Trophoblast cell (in vitro differentiated cells and primary cell): ENCODE measurements around the gene CHURC1.

ENCODE experiments used
- DNase-seq, 2 donors: peaks; one replicate each; pipeline ENCODE4 v3.0.0-alpha.2; 2016
- H2AFZ ChIP-seq: 2 replicates; pipeline ENCODE4 v1.6.1; 2013; ENCODE audit warnings: low read length, moderate library complexity, mild to moderate bottlenecking; ENCODE audit not compliant: insufficient read depth, poor library complexity
- H2AK5ac ChIP-seq: 2 replicates; pipeline ENCODE4 v1.6.1; 2013; ENCODE audit warnings: mild to moderate bottlenecking, low read length
- H2BK120ac ChIP-seq: 2 replicates; pipeline ENCODE4 v1.6.1; 2013; ENCODE audit warnings: low read length, mild to moderate bottlenecking, moderate library complexity; ENCODE audit not compliant: insufficient read depth, poor library complexity
- H2BK12ac ChIP-seq: 2 replicates; pipeline ENCODE4 v1.6.1; 2013; ENCODE audit warnings: mild to moderate bottlenecking, low read length, moderate library complexity
- H2BK5ac ChIP-seq: 2 replicates; pipeline ENCODE4 v1.6.1; 2013; ENCODE audit warnings: low read length, low read depth, moderate library complexity, mild to moderate bottlenecking; ENCODE audit not compliant: poor library complexity
- H3K14ac ChIP-seq: 2 replicates; pipeline ENCODE4 v1.6.1; 2013; ENCODE audit warnings: mild to moderate bottlenecking, low read length
- H3K18ac ChIP-seq: 2 replicates; pipeline ENCODE4 v1.6.1; 2013; ENCODE audit warnings: mild to moderate bottlenecking, low read length
- H3K23ac ChIP-seq: 2 replicates; pipeline ENCODE4 v1.6.1; 2013; ENCODE audit warnings: low read length
- H3K27ac ChIP-seq: 2 replicates; pipeline ENCODE4 v1.5.1; 2013; ENCODE audit warnings: low read depth, mild to moderate bottlenecking, inconsistent platforms, low read length, moderate library complexity
- H3K27me3 ChIP-seq: 2 replicates; pipeline ENCODE4 v1.6.1; 2013; ENCODE audit warnings: inconsistent platforms, mild to moderate bottlenecking, low read length, moderate library complexity; ENCODE audit not compliant: insufficient read depth
- H3K36me3 ChIP-seq, 2 experiments: 1 replicate in 1 of 2; 2 replicates in 1 of 2; pipeline ENCODE4 v1.6.1; 2013; ENCODE audit warnings: low read length in 2 of 2, mild to moderate bottlenecking in 2 of 2, moderate library complexity in 1 of 2; ENCODE audit not compliant: insufficient read depth in 2 of 2, control insufficient read depth in 1 of 2
- H3K4ac ChIP-seq: 2 replicates; pipeline ENCODE4 v1.6.1; 2013; ENCODE audit warnings: low read depth, mild to moderate bottlenecking, low read length, moderate library complexity
- H3K4me1 ChIP-seq, 2 experiments: 1 replicate in 1 of 2; 2 replicates in 1 of 2; pipeline ENCODE4 v1.6.1; 2013; ENCODE audit warnings: low read length in 2 of 2, mild to moderate bottlenecking in 2 of 2, moderate library complexity in 1 of 2; ENCODE audit not compliant: insufficient read depth in 2 of 2, control insufficient read depth in 1 of 2
- H3K4me2 ChIP-seq: 2 replicates; pipeline ENCODE4 v1.6.1; 2013; ENCODE audit warnings: inconsistent platforms, mild to moderate bottlenecking, low read length, moderate library complexity
- H3K4me3 ChIP-seq: 2 replicates; pipeline ENCODE4 v1.5.1; 2013; ENCODE audit warnings: mild to moderate bottlenecking, low read depth, low read length, inconsistent platforms
- H3K79me1 ChIP-seq: one replicate; pipeline ENCODE4 v1.6.1; 2013; ENCODE audit warnings: low read length
- H3K79me2 ChIP-seq: 2 replicates; pipeline ENCODE4 v1.6.1; 2013; ENCODE audit warnings: low read length, mild to moderate bottlenecking; ENCODE audit not compliant: control insufficient read depth, insufficient read depth, poor library complexity
- H3K9ac ChIP-seq: 2 replicates; pipeline ENCODE4 v1.6.1; 2013; ENCODE audit warnings: mild to moderate bottlenecking, low read length
- H3K9me3 ChIP-seq: 2 replicates; pipeline ENCODE4 v1.6.1; 2013; ENCODE audit warnings: low read depth, mild to moderate bottlenecking, control low read depth, inconsistent platforms, low read length; ENCODE audit not compliant: insufficient read depth
- H4K12ac ChIP-seq: 2 replicates; pipeline ENCODE4 v1.6.1; 2013; ENCODE audit warnings: low read depth, mild to moderate bottlenecking, low read length, moderate library complexity
- H4K8ac ChIP-seq: 2 replicates; pipeline ENCODE4 v1.6.1; 2013; ENCODE audit warnings: low read depth, mild to moderate bottlenecking, low read length, moderate library complexity
- H4K91ac ChIP-seq: one replicate; pipeline ENCODE4 v1.6.1; 2013; ENCODE audit warnings: low read depth, mild to moderate bottlenecking, low read length, moderate library complexity
- WGBS: extraction: QIAGEN DNeasy Blood & Tissue Kit; methylation state at CpG from one replicate; pipeline ENCODE4 v1.1.7; 2013; ENCODE audit warnings: missing lambda C conversion rate; ENCODE audit not compliant: insufficient read length, insufficient coverage; ENCODE audit errors: extremely low coverage; 5-methylcytosine and 5-hydroxymethylcytosine counted together

CHURC1 gene

GRCh38 chr14:64879635-64880220 is 34.5 kb upstream of the CHURC1 start, which contains the start of gene SPTB:
Gene SPTB, minus strand, starts transcription at chr14:64879907. Its CDS starts 56,813 bp downstream, at chr14:64823094.
- Histone ChIP-seq H3K18ac (no peak within 1 kb of the TSS), H3K27ac (no peak within 1 kb of the TSS), H4K12ac (no peak within 1 kb of the TSS), H2BK12ac (no peak within 1 kb of the TSS), H2AFZ (peak within 1 kb of the TSS; percentile 4), H3K4me3 (peak within 1 kb of the TSS; percentile 61), H3K23ac (no peak within 1 kb of the TSS), H3K36me3 (no peaks in the 10 kb centered on the region), H3K4ac (no peak within 1 kb of the TSS), H3K14ac (no peak within 1 kb of the TSS), H3K9ac (no peak within 1 kb of the TSS), H2BK5ac (no peak within 1 kb of the TSS), H3K27me3 (peaks cover 23% of the 10 kb centered on the region), H3K79me1 (no peaks in the 10 kb centered on the region), H4K91ac (no peak within 1 kb of the TSS), H4K8ac (no peak within 1 kb of the TSS), H3K79me2 (no peaks in the 10 kb centered on the region), H3K4me1 (peaks cover 7 to 15% of the 10 kb centered on the region in 2 experiments), H2BK120ac (no peak within 1 kb of the TSS), H3K4me2 (peak within 1 kb of the TSS; percentile 85), H2AK5ac (no peak within 1 kb of the TSS), H3K9me3 (peaks cover 2% of the 10 kb centered on the region)
- DNase-seq: peak; percentile 16 to 22
- no CpG with 5 or more reads among the region's 61 CpGs for WGBS

GRCh38 chr14:64880221-64881121 is 33.8 kb upstream of the CHURC1 start:
- H3K36me3 ChIP-seq: no peaks in the 10 kb centered on the region
- H3K27ac ChIP-seq: no peak overlapping the region
- WGBS: no CpG with 5 or more reads among the region's 49 CpGs
- H3K14ac ChIP-seq: no peak overlapping the region
- H3K4me1 ChIP-seq: peaks cover 7 to 15% of the 10 kb centered on the region in 2 experiments
- H4K8ac ChIP-seq: no peak overlapping the region
- no peaks in the 10 kb centered on the region for H3K79me2 ChIP-seq
- peak; percentile 1 to 48 for DNase-seq
- no peaks in the 10 kb centered on the region for H3K79me1 ChIP-seq
- H3K18ac ChIP-seq: no peak overlapping the region
- peak overlapping the region; percentile 4 for H2AFZ ChIP-seq
- H3K4me2 ChIP-seq: peak overlapping the region; percentile 85
- no peak overlapping the region for H2AK5ac ChIP-seq
- no peak overlapping the region for H2BK120ac ChIP-seq
- H4K12ac ChIP-seq: no peak overlapping the region
- H2BK5ac ChIP-seq: no peak overlapping the region
- H3K4me3 ChIP-seq: peak overlapping the region; percentile 61
- no peak overlapping the region for H3K9ac ChIP-seq
- peaks cover 23% of the 10 kb centered on the region for H3K27me3 ChIP-seq
- H4K91ac ChIP-seq: no peak overlapping the region
- peaks cover 2% of the 10 kb centered on the region for H3K9me3 ChIP-seq
- no peak overlapping the region for H3K23ac ChIP-seq
- no peak overlapping the region for H3K4ac ChIP-seq
- no peak overlapping the region for H2BK12ac ChIP-seq

- H3K18ac ChIP-seq: no peak overlapping the region
- H3K4me1 ChIP-seq: peaks cover 0 to 3% of the 10 kb centered on the region in 2 experiments
- H4K12ac ChIP-seq: no peak overlapping the region
- no peaks in the 10 kb centered on the region for H3K36me3 ChIP-seq
- no peaks in the 10 kb centered on the region for H3K79me2 ChIP-seq
- no peak overlapping the region for H3K4ac ChIP-seq
- no peaks in the 10 kb centered on the region for H3K79me1 ChIP-seq
- H3K9ac ChIP-seq: no peak overlapping the region
- no peak for DNase-seq
- H2AK5ac ChIP-seq: no peak overlapping the region
- H4K8ac ChIP-seq: no peak overlapping the region
- H2BK12ac ChIP-seq: no peak overlapping the region
- H3K4me3 ChIP-seq: no peak overlapping the region
- no peak overlapping the region for H2BK5ac ChIP-seq
- H3K4me2 ChIP-seq: no peak overlapping the region
- no peak overlapping the region for H2AFZ ChIP-seq
- peaks cover 3% of the 10 kb centered on the region for H3K27me3 ChIP-seq
- no peak overlapping the region for H4K91ac ChIP-seq
- no peaks in the 10 kb centered on the region for H3K9me3 ChIP-seq
- no peak overlapping the region for H3K27ac ChIP-seq
- H3K23ac ChIP-seq: no peak overlapping the region
- no peak overlapping the region for H2BK120ac ChIP-seq
- no peak overlapping the region for H3K14ac ChIP-seq
- no CpG with 5 or more reads among the region's 2 CpGs for WGBS
Observed at GRCh38 chr14:64885559-64885958, 28.7 kb upstream of the CHURC1 start.

GRCh38 chr14:64889352-64889751 is 24.9 kb upstream of the CHURC1 start:
- Histone ChIP-seq H2BK12ac (no peak overlapping the region), H3K4ac (no peak overlapping the region), H2BK120ac (no peak overlapping the region), H4K91ac (no peak overlapping the region), H3K9me3 (no peaks in the 10 kb centered on the region), H3K79me1 (no peaks in the 10 kb centered on the region), H4K12ac (no peak overlapping the region), H3K27me3 (no peaks in the 10 kb centered on the region), H3K27ac (no peak overlapping the region), H3K4me1 (no peaks in the 10 kb centered on the region), H3K9ac (no peak overlapping the region), H3K14ac (no peak overlapping the region), H3K36me3 (no peaks in the 10 kb centered on the region), H3K18ac (no peak overlapping the region), H3K4me2 (no peak overlapping the region), H2AFZ (no peak overlapping the region), H3K4me3 (no peak overlapping the region), H2BK5ac (no peak overlapping the region), H4K8ac (no peak overlapping the region), H2AK5ac (no peak overlapping the region), H3K23ac (no peak overlapping the region), H3K79me2 (no peaks in the 10 kb centered on the region)
- DNase-seq: no peak
- no CpG with 5 or more reads among the region's 6 CpGs for WGBS
